ENCODE measurements around the gene RNF144A.

RNF144A gene

DNA sequence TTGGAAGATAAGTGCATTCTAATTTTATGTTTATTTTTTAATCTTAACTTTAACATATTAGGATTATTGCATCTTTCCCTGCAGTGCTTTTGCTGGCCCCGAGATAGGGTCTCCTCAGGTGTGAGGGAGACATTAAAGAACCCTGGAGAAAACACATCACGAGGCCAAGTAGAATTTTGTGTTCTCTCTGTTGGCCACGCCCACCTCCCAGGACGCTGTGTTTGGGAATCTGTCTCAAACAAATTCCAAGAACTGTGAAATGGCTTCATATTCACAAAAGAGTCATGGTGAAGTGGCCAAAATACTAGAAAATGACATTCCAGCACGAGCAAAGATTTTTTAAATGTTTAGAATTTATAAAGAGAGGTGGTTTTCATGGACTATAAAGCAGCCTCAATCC, 27.3 kb downstream of the RNF144A start:
- no peak for DNase-seq (ENCODE audit: low read depth, low spot score)
- H3K27ac ChIP-seq: no peak overlapping the region

GRCh38 chr2:6945087-6945813, 28.0 kb downstream of the RNF144A start:
- no peak overlapping the region for H3K27ac ChIP-seq
- no peak for DNase-seq (ENCODE audit: low read depth, low spot score)

- no peak overlapping the region for H3K27ac ChIP-seq
- DNase-seq (ENCODE audit: low read depth, low spot score): no peak
These were observed 28.6 kb downstream of the RNF144A start for GRCh38 chr2:6945821-6946220.

GRCh38 chr2:6946722-6947121, 29.5 kb downstream of the RNF144A start:
- H3K27ac ChIP-seq: no peak overlapping the region

GRCh38 chr2:6947929-6948676, 30.9 kb downstream of the RNF144A start:
- DNase-seq (ENCODE audit: low read depth, low spot score): no peak
- no peak overlapping the region for H3K27ac ChIP-seq

More at GRCh38 chr2:6946722-6947121, 29.5 kb downstream of the RNF144A start:
- DNase-seq (ENCODE audit: low read depth, low spot score): peak; percentile 60

DNA sequence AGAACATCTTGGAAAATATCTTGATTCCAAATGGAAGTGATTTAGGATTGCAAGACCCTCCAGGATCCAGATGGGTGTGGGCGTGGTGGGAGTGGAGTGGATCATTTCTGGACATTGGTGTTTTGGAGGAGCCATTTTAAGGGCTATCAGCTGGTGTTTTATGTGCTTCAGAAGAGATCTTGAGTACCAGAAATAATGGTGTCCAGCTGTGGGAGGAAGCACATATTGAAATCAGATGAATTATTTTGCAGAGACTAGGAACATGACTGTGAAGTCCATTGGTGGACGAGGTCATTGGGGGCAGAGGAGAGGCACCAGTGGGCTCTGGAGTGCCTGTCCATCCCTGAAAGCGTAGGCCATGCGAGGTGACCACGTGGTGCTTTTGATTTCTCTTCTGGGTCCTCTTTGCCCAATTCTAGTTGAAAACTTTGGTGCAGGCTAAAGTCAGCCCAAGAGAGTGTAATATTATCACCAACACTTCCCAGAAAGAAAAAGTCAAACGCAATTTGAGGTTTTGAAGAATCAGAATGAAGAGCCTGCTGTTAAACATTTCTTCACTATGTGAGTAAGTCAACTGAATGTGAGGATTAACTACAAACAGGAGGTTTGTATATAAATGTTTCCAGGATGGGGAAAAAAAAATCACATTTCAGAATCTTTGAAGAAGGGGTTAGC, 31.6 kb downstream of the RNF144A start:
- no peak overlapping the region for H3K27ac ChIP-seq
- DNase-seq (ENCODE audit: low read depth, low spot score): no peak

- no peak overlapping the region for H3K27ac ChIP-seq
- DNase-seq (ENCODE audit: low read depth, low spot score): no peak
These were observed 33.8 kb downstream of the RNF144A start for GRCh38 chr2:6951046-6951445.

GRCh38 chr2:6952101-6952500, 34.9 kb downstream of the RNF144A start:
- no peak for DNase-seq (ENCODE audit: low read depth, low spot score)

DNA sequence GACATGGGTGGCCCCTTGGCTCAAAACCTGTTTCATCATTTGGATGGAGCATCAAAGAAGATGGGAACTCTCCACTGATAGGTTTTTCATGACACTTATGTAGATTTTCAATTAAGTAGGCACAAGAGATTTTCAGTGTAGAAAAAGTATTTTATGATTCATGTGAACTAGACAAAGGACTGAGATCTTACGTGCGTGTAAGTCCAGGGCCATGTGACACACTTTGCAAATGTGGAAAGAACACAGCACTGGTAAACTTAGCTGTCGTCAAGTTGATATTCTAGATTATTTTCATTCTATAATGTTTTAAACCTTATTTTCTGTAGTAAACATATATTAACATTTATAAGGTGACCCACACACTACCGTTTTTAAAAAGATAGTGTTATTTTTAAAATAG, 37.4 kb downstream of the RNF144A start:
- no peak overlapping the region for H3K27ac ChIP-seq
- DNase-seq (ENCODE audit: low read depth, low spot score): no peak

More at GRCh38 chr2:6952101-6952500, 34.9 kb downstream of the RNF144A start:
- H3K27ac ChIP-seq: no peak overlapping the region

GRCh38 chr2:6955511-6956136, 38.4 kb downstream of the RNF144A start:
- no peak overlapping the region for H3K27ac ChIP-seq
- no peak for DNase-seq (ENCODE audit: low read depth, low spot score)

DNA sequence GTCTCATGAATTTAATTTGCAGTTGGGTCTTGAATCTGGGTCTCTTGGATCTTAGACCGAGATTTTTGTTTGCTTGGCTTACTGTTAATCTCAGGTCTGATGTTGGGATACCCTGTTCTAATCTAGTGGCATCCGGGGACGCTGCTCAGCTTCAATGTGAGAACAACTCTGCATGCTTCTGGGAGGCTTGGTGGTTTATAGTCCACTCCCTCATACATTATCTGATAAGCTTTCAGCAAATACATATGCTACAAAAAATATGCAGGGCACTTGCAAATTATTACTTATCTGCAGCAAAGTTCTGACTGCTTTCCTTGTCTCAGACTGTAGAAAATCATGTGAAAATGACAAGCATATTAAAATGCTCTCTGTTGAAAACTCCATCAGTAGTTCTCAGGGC, 39.4 kb downstream of the RNF144A start:
- H3K27ac ChIP-seq: no peak overlapping the region
- DNase-seq (ENCODE audit: low read depth, low spot score): no peak

DNA sequence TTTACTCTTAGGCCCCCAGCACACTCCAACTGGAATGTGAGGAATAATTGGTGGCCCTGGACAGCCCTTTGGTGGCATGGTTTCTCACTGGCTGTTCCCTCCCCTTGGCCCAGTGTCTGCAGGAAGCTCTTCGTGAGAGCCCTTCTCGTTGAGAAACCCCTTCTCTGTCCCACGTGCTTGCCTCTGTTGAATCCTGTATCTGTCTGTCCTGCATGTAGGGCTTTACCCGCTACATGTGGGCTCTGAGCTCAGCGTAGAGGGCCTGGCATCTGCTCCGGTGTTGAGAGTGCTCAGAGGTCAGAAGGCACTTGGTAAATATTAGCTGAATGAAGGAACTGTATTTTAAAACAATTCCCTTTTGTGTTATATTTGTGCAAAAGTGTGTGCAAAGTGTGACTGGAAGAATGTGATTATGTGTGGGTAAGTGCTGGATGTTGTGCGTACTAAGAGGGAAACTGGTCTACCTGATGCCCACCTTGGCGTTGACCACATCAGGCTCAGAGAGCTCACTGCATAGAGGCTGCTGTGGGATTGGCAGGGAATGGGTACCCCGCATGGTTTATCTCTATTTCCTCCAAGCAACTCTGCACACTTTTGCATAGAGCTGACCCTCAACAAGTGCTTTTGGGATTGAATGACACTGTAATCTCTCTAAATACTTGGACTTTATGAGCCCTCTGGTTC, 40.0 kb downstream of the RNF144A start:
- no peak overlapping the region for H3K27ac ChIP-seq
- DNase-seq (ENCODE audit: low read depth, low spot score): no peak

- H3K27ac ChIP-seq: no peak overlapping the region
- DNase-seq (ENCODE audit: low read depth, low spot score): no peak
These were observed 40.9 kb downstream of the RNF144A start for GRCh38 chr2:6957910-6958615.

- no peak for DNase-seq (ENCODE audit: low read depth, low spot score)
- H3K27ac ChIP-seq: no peak overlapping the region
These were observed 41.5 kb downstream of the RNF144A start for GRCh38 chr2:6958616-6959235.

- DNase-seq (ENCODE audit: low read depth, low spot score): no peak
- no peak overlapping the region for H3K27ac ChIP-seq
These were observed 42.5 kb downstream of the RNF144A start for GRCh38 chr2:6959751-6960150.

DNA sequence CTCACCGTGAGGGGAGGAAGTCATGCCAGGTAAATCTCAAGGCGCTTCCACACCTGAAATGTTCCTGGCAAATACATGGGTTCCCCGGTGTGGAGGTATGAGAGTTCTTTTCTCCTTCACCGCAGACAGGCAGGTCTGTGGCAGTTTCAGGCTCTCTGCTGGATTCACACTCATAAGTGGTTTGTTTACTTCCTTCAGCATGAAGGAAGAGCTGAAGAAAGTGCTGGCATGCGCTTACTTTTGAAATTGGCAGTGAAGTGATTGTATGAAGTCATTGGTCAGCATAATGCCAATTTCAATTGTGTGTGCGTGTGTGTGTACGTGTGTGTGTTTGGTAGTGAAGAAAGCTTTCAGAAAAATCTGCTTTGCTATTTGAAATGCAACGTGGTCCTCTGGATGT, 43.4 kb downstream of the RNF144A start:
- H3K27ac ChIP-seq: no peak overlapping the region
- peak; percentile 29 for DNase-seq (ENCODE audit: low read depth, low spot score)

DNA sequence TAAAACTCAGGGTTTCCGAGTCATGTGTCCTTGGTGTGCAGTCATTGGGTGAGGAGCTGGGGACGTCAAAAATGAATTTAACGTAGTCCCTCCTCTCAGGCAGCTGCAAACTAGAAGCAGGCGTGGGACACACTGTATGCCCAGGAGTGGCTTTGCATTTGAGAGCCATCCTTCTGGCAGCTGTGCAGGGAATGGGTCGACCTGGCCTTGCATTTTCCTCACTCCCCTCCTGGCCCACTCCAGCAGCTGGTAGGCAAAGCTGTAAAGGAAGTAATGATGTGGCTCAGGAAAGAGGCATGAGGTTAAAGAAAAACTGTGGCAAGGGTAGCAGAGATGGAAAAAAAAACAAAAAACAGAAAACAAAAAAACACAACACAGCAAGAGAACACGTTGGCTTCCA, 46.5 kb downstream of the RNF144A start:
- H3K27ac ChIP-seq: no peak overlapping the region
- DNase-seq (ENCODE audit: low read depth, low spot score): no peak

DNA sequence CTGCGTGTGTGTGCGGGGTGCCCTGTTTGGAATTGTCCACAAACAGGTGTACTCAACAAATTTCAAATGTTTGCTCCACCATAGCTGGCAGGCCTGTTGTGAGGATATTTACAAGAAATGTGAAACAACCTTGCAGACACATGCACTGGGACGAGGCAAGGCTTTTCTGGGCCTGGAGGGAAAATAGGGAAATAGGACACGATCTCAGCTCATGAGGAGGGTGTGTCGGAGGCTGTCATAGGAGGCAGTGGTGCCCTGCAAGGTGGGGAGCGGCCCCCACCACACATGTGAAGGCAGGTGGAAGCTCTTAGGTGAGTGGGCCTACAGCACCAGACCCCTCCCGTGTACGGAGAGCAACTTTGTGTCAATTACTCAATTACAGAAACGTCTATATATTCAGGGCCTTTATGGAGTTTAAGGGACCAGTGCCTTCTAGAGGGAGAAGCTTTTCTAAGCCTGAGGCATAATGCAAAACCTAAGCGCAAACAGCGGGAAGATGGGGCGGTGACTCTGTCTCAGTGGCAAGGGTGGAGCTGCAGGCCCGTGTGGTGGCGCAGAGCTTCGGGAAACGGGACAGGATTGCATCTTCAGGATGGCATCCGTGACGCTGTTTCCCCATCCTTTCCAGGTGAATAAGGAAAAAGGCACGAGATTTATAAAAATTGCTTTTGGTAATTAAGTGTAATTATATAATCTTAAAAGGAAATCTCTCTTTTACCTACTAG, 48.0 kb downstream of the RNF144A start:
- DNase-seq (ENCODE audit: low read depth, low spot score): no peak
- no peak overlapping the region for H3K27ac ChIP-seq
